B cell (primary cell): ENCODE measurements around the gene ERGIC1. TPM values are rescaled to one million over a fixed set of nuclear protein-coding genes. Genes with fewer than 3 reads are reported as not detected.

Source experiments
- ATAC-seq: fragments of 200-7000 bp; cut with Tn5 transposase; one replicate; pipeline ENCODE4 v1.10.0; 2021; ENCODE audit warnings: low read depth, mild to moderate bottlenecking, moderate number of reproducible peaks, moderate library complexity
- CTCF ChIA-PET: fragments of 350-600 bp; sonication (Branson Sonifier 250); formaldehyde crosslinking; loops from one replicate; lab custom pipeline; 2021; ENCODE audit warnings: antibody characterized with exemption, inconsistent platforms; lab: Charles Lee
- POLR2A ChIA-PET: fragments of 350-600 bp; sonication (Branson Sonifier 250); formaldehyde crosslinking; loops from one replicate; lab custom pipeline; 2021; ENCODE audit warnings: antibody characterized with exemption; lab: Charles Lee
- DNase-seq: peaks from one replicate; pipeline ENCODE4 v3.0.0; 2013
- H2AFZ ChIP-seq: 2 replicates; pipeline ENCODE4 v1.6.1; 2012; ENCODE audit warnings: mild to moderate bottlenecking, low read depth, low read length; ENCODE audit not compliant: insufficient read depth, poor library complexity, severe bottlenecking
- H3K27ac ChIP-seq, 2 donors: 1 replicate in 1 of 2; 2 replicates in 1 of 2; pipeline ENCODE4 v1.5.1; 2012 to 2013; ENCODE audit warnings: low read length in 2 of 2, mild to moderate bottlenecking in 2 of 2, moderate library complexity in 1 of 2
- H3K27me3 ChIP-seq, 4 experiments: fragments of 200-600 bp in 1 of 4; sonication (generic) in 1 of 4; replicated peaks in 1 of 4; 1 replicate in 2 of 4; 2 replicates in 2 of 4; pipeline versions ENCODE4 v1.6.1 to v1.7.0; 2013 to 2016; ENCODE audit warnings: low read length in 3 of 4, mild to moderate bottlenecking in 2 of 4, mixed read lengths in 1 of 4, moderate library complexity in 1 of 4; ENCODE audit not compliant: insufficient read depth in 4 of 4, control insufficient read depth in 3 of 4; ENCODE audit errors: control extremely low read depth in 1 of 4
- H3K36me3 ChIP-seq, 2 experiments: replicated peaks in 1 of 2; 1 replicate in 1 of 2; 2 replicates in 1 of 2; pipeline versions ENCODE4 v1.6.1 to v1.7.1; 2013; ENCODE audit warnings: low read length in 1 of 2; ENCODE audit not compliant: insufficient read depth in 2 of 2, control insufficient read depth in 1 of 2; ENCODE audit errors: control extremely low read depth in 1 of 2, extremely low read depth in 1 of 2
- H3K4me1 ChIP-seq, 2 donors: fragments of 200-600 bp in 1 of 2; sonication (generic) in 1 of 2; 1 replicate in 1 of 2; 2 replicates in 1 of 2; pipeline versions ENCODE4 v1.5.1 to v1.6.1; 2013 to 2017; ENCODE audit warnings: low read length in 2 of 2; ENCODE audit not compliant: control insufficient read depth in 2 of 2, insufficient read depth in 2 of 2
- H3K4me2 ChIP-seq: replicated peaks from 2 replicates; pipeline ENCODE3; 2012; ENCODE audit warnings: mild to moderate bottlenecking, low read depth, low read length; ENCODE audit not compliant: poor library complexity, severe bottlenecking
- H3K4me3 ChIP-seq, 5 experiments: fragments of 200-600 bp in 1 of 5; sonication (generic) in 1 of 5; 1 replicate in 3 of 5; 2 replicates in 2 of 5; pipeline versions ENCODE4 v1.5.1 to v1.7.0; 2011 to 2016; ENCODE audit warnings: low read length in 4 of 5, mild to moderate bottlenecking in 4 of 5, low read depth in 2 of 5, control low read depth in 1 of 5, moderate library complexity in 1 of 5; ENCODE audit not compliant: insufficient read depth in 1 of 5; ENCODE audit errors: control extremely low read depth in 1 of 5, extremely low read depth in 1 of 5
- H3K79me2 ChIP-seq: fragments of 200-600 bp; sonication (generic); one replicate; pipeline ENCODE4 v1.6.0; 2016; ENCODE audit warnings: low read length; ENCODE audit not compliant: control insufficient read depth, insufficient read depth
- H3K9ac ChIP-seq: fragments of 200-600 bp; sonication (generic); 2 replicates; pipeline ENCODE4 v1.6.1; 2017; ENCODE audit warnings: mild to moderate bottlenecking, low read length, moderate library complexity
- H3K9me3 ChIP-seq, 3 donors: one replicate each; pipeline versions ENCODE4 v1.6.1 to v1.7.1; 2013; ENCODE audit warnings: low read length in 2 of 3; ENCODE audit not compliant: control insufficient read depth in 2 of 3, insufficient read depth in 1 of 3; ENCODE audit errors: control extremely low read depth in 1 of 3
- H4K20me1 ChIP-seq: 2 replicates; pipeline ENCODE4 v1.6.0; 2012; ENCODE audit warnings: mild to moderate bottlenecking, low read length; ENCODE audit not compliant: insufficient read depth, control insufficient read depth, poor library complexity, severe bottlenecking
- H3K27ac Mint-ChIP-seq: one replicate; pipeline ENCODE4 v1.8.0; 2021; ENCODE audit warnings: mixed read lengths
- H3K27me3 Mint-ChIP-seq: one replicate; pipeline ENCODE4 v1.8.0; 2021; ENCODE audit warnings: mixed read lengths
- H3K4me1 Mint-ChIP-seq: one replicate; pipeline ENCODE4 v1.8.0; 2021; ENCODE audit warnings: mixed read lengths
- H3K4me3 Mint-ChIP-seq: one replicate; pipeline ENCODE4 v1.8.0; 2021; ENCODE audit warnings: mixed read lengths
- H3K9me3 Mint-ChIP-seq: one replicate; pipeline ENCODE4 v1.8.0; 2022; ENCODE audit warnings: mixed read lengths; ENCODE audit not compliant: insufficient read depth
- EZH2 ChIP-seq: IDR thresholded peaks from 2 replicates; pipeline ENCODE4 v1.6.1; 2012; ENCODE audit warnings: borderline replicate concordance, low read depth, mild to moderate bottlenecking, moderate library complexity, low read length; ENCODE audit not compliant: insufficient read depth, poor library complexity, severe bottlenecking
- WGBS: methylation state at CpG from one replicate; pipeline ENCODE4 v1.1.5; 2013; ENCODE audit warnings: missing lambda C conversion rate; ENCODE audit not compliant: insufficient coverage; 5-methylcytosine and 5-hydroxymethylcytosine counted together
- intact Hi-C: fragments of 100-400 bp; cut with micrococcal nuclease; formaldehyde crosslinking; loops from one replicate; pipeline ENCODE4 v1.10.0; 2022
- polyA plus RNA-seq: library from polyadenylated mRNA; depleted of rRNA; stranded (reverse); fragments of >200 nt; gene quantifications from 2 replicates; pipeline ENCODE4 v1.2.3, GENCODE V29; 2012
- total RNA-seq, 2 donors: library from RNA; stranded (reverse); fragments of 120-200 nt in 1 of 2; gene quantifications; 1 replicate in 1 of 2; 2 replicates in 1 of 2; pipeline versions ENCODE4 v1.2.3 to v1.2.4, GENCODE V29; 2013 to 2022
- TF ChIP-seq, protein P1 (sequence below): fragments of 200-600 bp; IDR thresholded peaks from one replicate; pipeline ENCODE4 v1.8.0; 2022; ENCODE audit warnings: antibody characterized with exemption, mild to moderate bottlenecking

ERGIC1 gene
- total and polyA plus RNA-seq, 2 donors (not counting 1 experiment from before 2014, with no cell fraction given) = 86.3 to 140 TPM

GRCh38 chr5:172933238-172933637 lies 99.2 kb downstream of the ERGIC1 start:
- H3K9me3 ChIP-seq = no peaks in the 10 kb centered on the region
- DNase-seq = no peak
- no peak overlapping the region for H3K4me2 ChIP-seq
- Mint-ChIP-seq H3K27me3 (no peaks in the 10 kb centered on the region), H3K27ac (no peak overlapping the region), H3K4me3 (no peak overlapping the region), H3K9me3 (no peaks in the 10 kb centered on the region), H3K4me1 (peaks cover 16% of the 10 kb centered on the region)
- H2AFZ ChIP-seq = no peak overlapping the region
- WGBS = 95% methylated on average over 3 of the region's 4 CpGs
- no peaks in the 10 kb centered on the region for H3K27me3 ChIP-seq
- CTCF ChIA-PET = interaction anchor here (0.9 to 13.5 kb wide), 21 partner anchors 9 to 236 kb away, joined by 3 to 368 read pairs (median 7); partner anchors contain the start of genes DUSP1 and RPL26L1
- no peak for TF ChIP-seq EZH2
- TF ChIP-seq, protein P1, sequence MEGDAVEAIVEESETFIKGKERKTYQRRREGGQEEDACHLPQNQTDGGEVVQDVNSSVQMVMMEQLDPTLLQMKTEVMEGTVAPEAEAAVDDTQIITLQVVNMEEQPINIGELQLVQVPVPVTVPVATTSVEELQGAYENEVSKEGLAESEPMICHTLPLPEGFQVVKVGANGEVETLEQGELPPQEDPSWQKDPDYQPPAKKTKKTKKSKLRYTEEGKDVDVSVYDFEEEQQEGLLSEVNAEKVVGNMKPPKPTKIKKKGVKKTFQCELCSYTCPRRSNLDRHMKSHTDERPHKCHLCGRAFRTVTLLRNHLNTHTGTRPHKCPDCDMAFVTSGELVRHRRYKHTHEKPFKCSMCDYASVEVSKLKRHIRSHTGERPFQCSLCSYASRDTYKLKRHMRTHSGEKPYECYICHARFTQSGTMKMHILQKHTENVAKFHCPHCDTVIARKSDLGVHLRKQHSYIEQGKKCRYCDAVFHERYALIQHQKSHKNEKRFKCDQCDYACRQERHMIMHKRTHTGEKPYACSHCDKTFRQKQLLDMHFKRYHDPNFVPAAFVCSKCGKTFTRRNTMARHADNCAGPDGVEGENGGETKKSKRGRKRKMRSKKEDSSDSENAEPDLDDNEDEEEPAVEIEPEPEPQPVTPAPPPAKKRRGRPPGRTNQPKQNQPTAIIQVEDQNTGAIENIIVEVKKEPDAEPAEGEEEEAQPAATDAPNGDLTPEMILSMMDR = no peak
- intact Hi-C loops = loop anchor here (5.0 kb wide), 1 partner anchor 96 kb away; no protein-coding TSS in a partner anchor
- H3K4me1 ChIP-seq = peaks cover 0 to 6% of the 10 kb centered on the region in 2 donors
- H3K27ac ChIP-seq = no peak overlapping the region
- peaks cover 0 to 55% of the 10 kb centered on the region in 2 experiments for H3K36me3 ChIP-seq
- POLR2A ChIA-PET = interaction anchor here (1.0 kb wide), 1 partner anchor 214 kb away, joined by 3 read pairs; no protein-coding TSS in a partner anchor
- no peak overlapping the region for H3K4me3 ChIP-seq
- peaks cover 6% of the 10 kb centered on the region for H3K79me2 ChIP-seq
- no peak for ATAC-seq
- no peaks in the 10 kb centered on the region for H4K20me1 ChIP-seq
- no peak overlapping the region for H3K9ac ChIP-seq

DNA sequence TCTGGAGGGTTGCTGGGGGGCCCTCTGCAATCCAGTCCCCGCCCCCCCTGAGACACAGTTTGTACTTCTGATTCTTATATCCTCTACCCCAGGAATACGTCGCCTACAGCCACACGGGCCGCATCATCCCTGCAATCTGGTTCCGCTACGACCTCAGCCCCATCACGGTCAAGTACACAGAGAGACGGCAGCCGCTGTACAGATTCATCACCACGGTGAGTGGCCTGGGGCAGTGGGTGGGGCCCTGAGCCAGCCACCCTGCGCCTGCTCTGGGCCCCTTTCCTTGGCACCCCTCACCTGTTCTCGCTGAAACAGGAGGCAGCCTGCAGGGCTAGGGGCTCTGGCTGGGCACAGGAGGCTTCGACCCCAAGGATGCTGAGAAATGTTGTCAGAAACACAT lies 101.0 kb downstream of the ERGIC1 start:
- peaks cover 6% of the 10 kb centered on the region for H3K79me2 ChIP-seq
- ATAC-seq (no peak), DNase-seq (no peak)
- no peak overlapping the region for H3K4me2 ChIP-seq
- Mint-ChIP-seq H3K4me1 (peaks cover 16% of the 10 kb centered on the region), H3K27me3 (no peaks in the 10 kb centered on the region), H3K27ac (no peak overlapping the region), H3K9me3 (no peaks in the 10 kb centered on the region), H3K4me3 (no peak overlapping the region)
- intact Hi-C loops = no loop called here
- ChIA-PET CTCF (interaction anchor here (0.6 to 13.5 kb wide), 6 partner anchors 20 to 269 kb away, joined by 3 to 368 read pairs (median 12); no protein-coding TSS in a partner anchor), POLR2A (no interaction called here)
- H3K4me3 ChIP-seq = no peak overlapping the region
- no peak overlapping the region for H3K27ac ChIP-seq
- H2AFZ ChIP-seq = no peak overlapping the region
- 96% methylated on average over 13 of the region's 14 CpGs for WGBS
- H3K36me3 ChIP-seq = peaks cover 0 to 58% of the 10 kb centered on the region in 2 experiments
- H4K20me1 ChIP-seq = no peaks in the 10 kb centered on the region
- no peaks in the 10 kb centered on the region for H3K9me3 ChIP-seq
- no peak for TF ChIP-seq EZH2
- TF ChIP-seq, protein P1 = no peak
- no peaks in the 10 kb centered on the region for H3K27me3 ChIP-seq
- peaks cover 0 to 6% of the 10 kb centered on the region in 2 donors for H3K4me1 ChIP-seq
- H3K9ac ChIP-seq = no peak overlapping the region
